Neural progenitor cell (in vitro differentiated cells): ENCODE measurements around the gene MOBP. TPM values are rescaled to one million over a fixed set of nuclear protein-coding genes. Genes with fewer than 3 reads are reported as not detected.
"Not testable (repeated sequence)": the region's sequence is repeated elsewhere in the genome, so short reads cannot be mapped to it uniquely, and the experiment has no call there.

ENCODE experiments used
- DNase-seq: peaks from one replicate; pipeline ENCODE4 v3.0.0-alpha.2; 2016; ENCODE audit warnings: low spot score
- H2AFZ ChIP-seq: fragments of 200-600 bp; sonication (generic); replicated peaks from 2 replicates; pipeline ENCODE4 v1.6.1; 2016; ENCODE audit warnings: antibody characterized with exemption
- H3F3A ChIP-seq: fragments of 200-600 bp; sonication (generic); 2 replicates; pipeline ENCODE4 v1.6.1; 2016; ENCODE audit warnings: antibody characterized with exemption, low read depth
- H3K27ac ChIP-seq: fragments of 200-600 bp; sonication (generic); 2 replicates; pipeline ENCODE4 v1.5.1; 2016; ENCODE audit warnings: mild to moderate bottlenecking
- H3K27me3 ChIP-seq: fragments of 200-600 bp; sonication (generic); 2 replicates; pipeline ENCODE4 v1.6.1; 2016; ENCODE audit warnings: mild to moderate bottlenecking, moderate library complexity
- H3K36me3 ChIP-seq: fragments of 200-600 bp; sonication (generic); 2 replicates; pipeline ENCODE4 v1.5.1; 2016
- H3K4me1 ChIP-seq: fragments of 200-600 bp; sonication (generic); 2 replicates; pipeline ENCODE4 v1.6.1; 2016; ENCODE audit warnings: mixed run types
- H3K4me2 ChIP-seq: fragments of 200-600 bp; sonication (generic); 2 replicates; pipeline ENCODE4 v1.6.1; 2016
- H3K4me3 ChIP-seq: fragments of 200-600 bp; sonication (generic); 2 replicates; pipeline ENCODE4 v1.5.1; 2016
- H3K79me2 ChIP-seq: fragments of 200-600 bp; sonication (generic); 2 replicates; pipeline ENCODE4 v1.6.1; 2016; ENCODE audit warnings: low read depth
- H3K9ac ChIP-seq: fragments of 200-600 bp; sonication (generic); 2 replicates; pipeline ENCODE4 v1.6.1; 2016
- H3K9me3 ChIP-seq: fragments of 200-600 bp; sonication (generic); 2 replicates; pipeline ENCODE4 v1.5.1; 2016; ENCODE audit warnings: low read depth
- H4K20me1 ChIP-seq: fragments of 200-600 bp; sonication (generic); 2 replicates; pipeline ENCODE4 v1.6.1; 2016; ENCODE audit warnings: low read depth
- H3K27ac Mint-ChIP-seq: 3 replicates; pipeline ENCODE4 v1.8.0; 2021; ENCODE audit warnings: mixed read lengths
- H3K27me3 Mint-ChIP-seq: 2 replicates; pipeline ENCODE4 v1.8.0; 2022; ENCODE audit warnings: low read depth, mild to moderate bottlenecking, inconsistent platforms, moderate library complexity, mixed read lengths; ENCODE audit not compliant: insufficient read depth
- H3K36me3 Mint-ChIP-seq: 3 replicates; pipeline ENCODE4 v1.8.0; 2021; ENCODE audit warnings: mixed read lengths
- H3K4me1 Mint-ChIP-seq: 3 replicates; pipeline ENCODE4 v1.8.0; 2021; ENCODE audit warnings: mixed read lengths
- H3K4me3 Mint-ChIP-seq: 3 replicates; pipeline ENCODE4 v1.8.0; 2021; ENCODE audit warnings: mild to moderate bottlenecking, moderate library complexity, mixed read lengths
- H3K9me3 Mint-ChIP-seq: 3 replicates; pipeline ENCODE4 v1.8.0; 2020; ENCODE audit warnings: mixed read lengths
- EZH2 ChIP-seq: fragments of 200-600 bp; sonication (generic); IDR thresholded peaks from 2 replicates; pipeline ENCODE4 v1.6.1; 2017; ENCODE audit warnings: antibody characterized with exemption, mild to moderate bottlenecking, moderate library complexity
- EZH2phosphoT487 ChIP-seq: fragments of 200-600 bp; sonication (generic); IDR thresholded peaks from 2 replicates; pipeline ENCODE4 v1.6.1; 2017; ENCODE audit warnings: antibody characterized with exemption
- total RNA-seq: library from RNA; depleted of rRNA; stranded (reverse); fragments of >200 nt; gene quantifications from 2 replicates; pipeline ENCODE4 v1.2.3, GENCODE V29; 2015; ENCODE audit warnings: low replicate concordance
- TF ChIP-seq, protein P1 (sequence below): fragments of 200-600 bp; sonication (generic); IDR thresholded peaks from 2 replicates; pipeline ENCODE4 v1.5.1; 2017; ENCODE audit warnings: antibody characterized with exemption, mild to moderate bottlenecking

Gene MOBP
- total RNA-seq, 1 donor from 2014 or later = not detected

DNA sequence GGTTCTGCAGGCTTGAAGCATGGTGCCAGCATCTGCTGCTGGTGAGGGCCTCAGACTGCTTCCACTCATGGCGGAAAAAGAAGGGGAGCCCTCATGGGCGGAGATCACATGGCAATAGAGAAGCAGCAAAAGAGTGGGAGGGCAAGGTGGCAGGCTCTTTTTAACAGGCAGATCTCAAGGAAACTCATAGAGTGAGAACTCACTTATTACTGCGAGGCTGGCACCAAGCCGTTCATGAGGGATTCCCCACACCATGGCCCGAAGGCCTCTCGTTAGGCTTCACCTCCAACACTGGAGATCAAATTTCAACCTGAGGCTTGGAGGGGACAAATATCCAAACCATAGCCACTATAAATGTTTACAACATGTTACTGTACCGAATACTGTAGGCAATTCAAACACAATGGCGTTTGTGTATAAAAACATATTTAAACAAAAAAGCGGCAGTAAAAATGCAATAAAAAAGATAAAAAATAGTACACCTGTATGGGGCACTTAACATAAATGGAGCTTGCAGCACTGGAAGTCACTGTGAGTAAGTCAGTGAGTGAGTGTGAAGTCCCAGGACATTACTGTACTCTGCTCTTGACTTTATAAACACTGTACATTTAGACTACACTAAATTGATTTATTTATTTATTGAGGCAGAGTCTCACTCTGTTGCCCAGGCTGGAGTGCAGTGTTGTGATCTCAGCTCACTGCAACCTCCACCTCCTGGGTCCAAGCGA lies 18.8 kb upstream of the MOBP start:
- no peak overlapping the region for H3K27ac ChIP-seq
- no peaks in the 10 kb centered on the region for H3F3A ChIP-seq
- DNase-seq = no peak
- H3K4me3 ChIP-seq = no peak overlapping the region
- Mint-ChIP-seq H3K4me3 (no peak overlapping the region), H3K36me3 (no peaks in the 10 kb centered on the region), H3K27ac (no peak overlapping the region), H3K27me3 (peaks cover 3% of the 10 kb centered on the region), H3K4me1 (no peaks in the 10 kb centered on the region), H3K9me3 (no peaks in the 10 kb centered on the region)
- TF ChIP-seq EZH2phosphoT487 (no peak), EZH2 (no peak)
- TF ChIP-seq, protein P1, sequence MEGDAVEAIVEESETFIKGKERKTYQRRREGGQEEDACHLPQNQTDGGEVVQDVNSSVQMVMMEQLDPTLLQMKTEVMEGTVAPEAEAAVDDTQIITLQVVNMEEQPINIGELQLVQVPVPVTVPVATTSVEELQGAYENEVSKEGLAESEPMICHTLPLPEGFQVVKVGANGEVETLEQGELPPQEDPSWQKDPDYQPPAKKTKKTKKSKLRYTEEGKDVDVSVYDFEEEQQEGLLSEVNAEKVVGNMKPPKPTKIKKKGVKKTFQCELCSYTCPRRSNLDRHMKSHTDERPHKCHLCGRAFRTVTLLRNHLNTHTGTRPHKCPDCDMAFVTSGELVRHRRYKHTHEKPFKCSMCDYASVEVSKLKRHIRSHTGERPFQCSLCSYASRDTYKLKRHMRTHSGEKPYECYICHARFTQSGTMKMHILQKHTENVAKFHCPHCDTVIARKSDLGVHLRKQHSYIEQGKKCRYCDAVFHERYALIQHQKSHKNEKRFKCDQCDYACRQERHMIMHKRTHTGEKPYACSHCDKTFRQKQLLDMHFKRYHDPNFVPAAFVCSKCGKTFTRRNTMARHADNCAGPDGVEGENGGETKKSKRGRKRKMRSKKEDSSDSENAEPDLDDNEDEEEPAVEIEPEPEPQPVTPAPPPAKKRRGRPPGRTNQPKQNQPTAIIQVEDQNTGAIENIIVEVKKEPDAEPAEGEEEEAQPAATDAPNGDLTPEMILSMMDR = no peak
- no peak overlapping the region for H3K9ac ChIP-seq
- no peak overlapping the region for H3K4me2 ChIP-seq
- no peak overlapping the region for H2AFZ ChIP-seq
- no peaks in the 10 kb centered on the region for H3K4me1 ChIP-seq
- H3K9me3 ChIP-seq = no peaks in the 10 kb centered on the region
- H3K79me2 ChIP-seq = no peaks in the 10 kb centered on the region
- no peaks in the 10 kb centered on the region for H3K36me3 ChIP-seq
- H4K20me1 ChIP-seq = no peaks in the 10 kb centered on the region
- H3K27me3 ChIP-seq = peaks cover 6% of the 10 kb centered on the region

DNA sequence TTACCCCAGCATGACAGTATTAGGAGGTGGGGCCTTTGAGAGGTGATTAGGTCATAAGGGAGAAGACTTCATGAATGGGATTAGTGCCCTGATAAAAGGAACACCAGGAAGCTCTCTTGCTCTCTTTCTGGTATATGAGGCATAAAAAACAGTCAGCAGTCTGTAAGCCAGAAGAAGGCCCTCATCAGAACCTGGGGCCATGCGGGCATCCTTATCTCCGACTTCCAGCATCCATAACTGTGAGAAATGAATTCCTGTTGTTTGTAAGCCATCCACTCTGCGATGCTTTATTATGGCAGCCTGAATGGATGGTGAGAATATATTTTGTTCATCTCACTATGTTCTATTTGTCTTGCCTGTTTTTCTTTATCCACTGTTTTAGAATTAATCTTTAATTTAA lies 17.7 kb upstream of the MOBP start:
- TF ChIP-seq, protein P1 = no peak
- TF ChIP-seq EZH2phosphoT487 (no peak), EZH2 (no peak)
- DNase-seq = no peak
- H3K36me3 Mint-ChIP-seq = no peaks in the 10 kb centered on the region

DNA sequence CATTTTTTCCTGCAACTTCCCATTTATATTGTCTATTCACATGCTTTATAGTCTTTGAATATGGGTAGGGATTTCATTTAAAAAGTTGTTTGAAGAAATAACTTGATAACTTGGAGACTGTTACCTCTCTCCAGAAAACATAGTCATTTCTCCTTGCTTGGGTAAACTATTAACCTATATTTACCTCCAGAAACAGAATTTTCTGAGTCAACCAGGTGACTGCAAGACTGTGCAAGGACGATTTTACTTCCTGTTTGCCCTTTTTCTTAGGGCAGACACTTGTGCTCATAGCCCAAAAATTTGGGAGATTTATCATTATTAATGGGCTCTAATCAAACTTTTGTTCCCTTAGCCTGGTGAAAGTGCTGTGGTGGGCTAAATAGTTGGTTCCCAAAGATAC lies 14.3 kb upstream of the MOBP start:
- Histone ChIP-seq H3K4me2 (no peak overlapping the region), H4K20me1 (no peaks in the 10 kb centered on the region), H3K4me1 (no peaks in the 10 kb centered on the region), H3F3A (no peaks in the 10 kb centered on the region), H3K79me2 (no peaks in the 10 kb centered on the region), H3K9me3 (no peaks in the 10 kb centered on the region), H2AFZ (no peak overlapping the region), H3K36me3 (no peaks in the 10 kb centered on the region), H3K4me3 (no peak overlapping the region), H3K9ac (no peak overlapping the region), H3K27me3 (no peaks in the 10 kb centered on the region), H3K27ac (no peak overlapping the region)
- Mint-ChIP-seq H3K4me3 (no peak overlapping the region), H3K27me3 (peaks cover 2% of the 10 kb centered on the region), H3K36me3 (no peaks in the 10 kb centered on the region), H3K27ac (no peak overlapping the region), H3K9me3 (no peaks in the 10 kb centered on the region), H3K4me1 (no peaks in the 10 kb centered on the region)
- no peak for DNase-seq
- TF ChIP-seq EZH2phosphoT487 = no peak
- no peak for TF ChIP-seq EZH2
- TF ChIP-seq, protein P1 = no peak

More for the DNA sequence above, 17.7 kb upstream of the MOBP start:
- no peaks in the 10 kb centered on the region for H3K4me1 ChIP-seq
- H3K4me2 ChIP-seq = no peak overlapping the region
- Mint-ChIP-seq H3K4me1 (no peaks in the 10 kb centered on the region), H3K27ac (no peak overlapping the region), H3K9me3 (no peaks in the 10 kb centered on the region), H3K27me3 (peaks cover 5% of the 10 kb centered on the region), H3K4me3 (no peak overlapping the region)
- H3F3A ChIP-seq = no peaks in the 10 kb centered on the region
- H3K79me2 ChIP-seq = no peaks in the 10 kb centered on the region
- no peak overlapping the region for H2AFZ ChIP-seq
- no peaks in the 10 kb centered on the region for H4K20me1 ChIP-seq
- H3K9ac ChIP-seq = no peak overlapping the region
- no peak overlapping the region for H3K27ac ChIP-seq
- H3K4me3 ChIP-seq = no peak overlapping the region
- no peaks in the 10 kb centered on the region for H3K9me3 ChIP-seq
- peaks cover 6% of the 10 kb centered on the region for H3K27me3 ChIP-seq
- no peaks in the 10 kb centered on the region for H3K36me3 ChIP-seq

DNA sequence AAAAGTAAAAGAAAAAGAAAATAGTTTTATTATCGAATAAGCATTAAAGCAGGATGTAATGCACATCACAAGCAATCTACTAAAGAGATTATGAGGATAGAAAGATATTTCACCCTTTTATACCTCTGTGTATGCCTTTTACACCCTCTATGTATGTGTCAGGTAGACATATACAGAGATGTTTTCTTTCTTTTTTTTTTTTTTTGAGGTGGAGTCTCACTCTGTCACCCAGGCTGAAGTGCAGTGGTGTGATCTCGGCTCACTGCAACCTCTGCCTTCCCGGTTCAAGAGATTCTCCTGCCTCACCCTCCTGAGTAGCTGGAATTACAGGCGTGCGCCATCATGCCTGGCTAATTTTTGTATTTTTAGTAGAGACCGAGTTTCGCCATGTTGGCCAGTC lies 13.6 kb upstream of the MOBP start:
- not testable (repeated sequence) for H3F3A ChIP-seq, H3K4me3 ChIP-seq, H3K4me3 Mint-ChIP-seq, H3K36me3 Mint-ChIP-seq, H3K9me3 ChIP-seq, H3K27me3 ChIP-seq, H4K20me1 ChIP-seq, H3K9ac ChIP-seq, H3K27ac Mint-ChIP-seq, H3K9me3 Mint-ChIP-seq, H3K36me3 ChIP-seq, H2AFZ ChIP-seq, H3K27ac ChIP-seq, H3K27me3 Mint-ChIP-seq, H3K79me2 ChIP-seq, H3K4me1 ChIP-seq, DNase-seq, H3K4me2 ChIP-seq, H3K4me1 Mint-ChIP-seq
